Ectodermal cell (in vitro differentiated cells): ENCODE measurements around the gene ZBTB42.
A peak's percentile ranks its signal among the peaks of the same experiment; 100 is the strongest.

Source experiments
- H3K27ac ChIP-seq: 2 replicates; pipeline ENCODE4 v1.7.0; 2013; ENCODE audit warnings: mild to moderate bottlenecking, low read depth, low read length; ENCODE audit not compliant: insufficient read depth, poor library complexity, severe bottlenecking
- H3K27me3 ChIP-seq: 2 replicates; pipeline ENCODE4 v1.7.0; 2013; ENCODE audit warnings: mild to moderate bottlenecking, low read length; ENCODE audit not compliant: insufficient read depth, control insufficient read depth, poor library complexity, severe bottlenecking
- H3K36me3 ChIP-seq: one replicate; pipeline ENCODE4 v1.7.0; 2013; ENCODE audit warnings: low read length; ENCODE audit not compliant: control insufficient read depth, insufficient read depth
- H3K4me1 ChIP-seq: one replicate; pipeline ENCODE4 v1.7.0; 2013; ENCODE audit warnings: low read length; ENCODE audit not compliant: control insufficient read depth, insufficient read depth
- H3K4me3 ChIP-seq: 2 replicates; pipeline ENCODE4 v1.7.0; 2013; ENCODE audit warnings: low read depth, low read length, control low read depth; ENCODE audit not compliant: insufficient read depth
- H3K9me3 ChIP-seq: 2 replicates; pipeline ENCODE4 v1.7.0; 2013; ENCODE audit warnings: mild to moderate bottlenecking, low read length, moderate library complexity; ENCODE audit not compliant: control insufficient read depth
- WGBS, 2 experiments: methylation state at CpG; one replicate each; pipeline ENCODE4 v1.1.7; 2013; ENCODE audit warnings: missing lambda C conversion rate in 2 of 2; 5-methylcytosine and 5-hydroxymethylcytosine counted together

ZBTB42 gene

GRCh38 chr14:104817930-104818713 lies 17.2 kb downstream of the ZBTB42 start:
- no peaks in the 10 kb centered on the region for H3K4me1 ChIP-seq
- no peak overlapping the region for H3K4me3 ChIP-seq
- WGBS, 2 experiments, result 93 to 95% methylated on average over 8 of the region's 8 CpGs

GRCh38 chr14:104818714-104819161 lies 17.8 kb downstream of the ZBTB42 start:
- no peaks in the 10 kb centered on the region for H3K27me3 ChIP-seq
- H3K27ac ChIP-seq, result no peak overlapping the region
- H3K36me3 ChIP-seq, result no peaks in the 10 kb centered on the region
- H3K4me3 ChIP-seq, result no peak overlapping the region
- no peaks in the 10 kb centered on the region for H3K9me3 ChIP-seq
- WGBS, 2 experiments, result 91 to 93% methylated on average over 9 of the region's 9 CpGs
- no peaks in the 10 kb centered on the region for H3K4me1 ChIP-seq

More at GRCh38 chr14:104817930-104818713, 17.2 kb downstream of the ZBTB42 start:
- Histone ChIP-seq H3K27me3 (no peaks in the 10 kb centered on the region), H3K27ac (no peak overlapping the region), H3K9me3 (no peaks in the 10 kb centered on the region), H3K36me3 (no peaks in the 10 kb centered on the region)

- Histone ChIP-seq H3K9me3 (no peaks in the 10 kb centered on the region), H3K4me1 (no peaks in the 10 kb centered on the region), H3K4me3 (no peak overlapping the region), H3K27me3 (peaks cover 4% of the 10 kb centered on the region), H3K27ac (no peak overlapping the region), H3K36me3 (no peaks in the 10 kb centered on the region)
- WGBS, 2 experiments, result 93 to 94% methylated on average over 12 of the region's 12 CpGs
These were observed 18.5 kb downstream of the ZBTB42 start for GRCh38 chr14:104819361-104819781.

GRCh38 chr14:104820669-104821228 lies 19.8 kb downstream of the ZBTB42 start:
- Histone ChIP-seq H3K36me3 (no peaks in the 10 kb centered on the region), H3K27ac (no peak overlapping the region), H3K4me1 (no peaks in the 10 kb centered on the region), H3K27me3 (peaks cover 18% of the 10 kb centered on the region), H3K9me3 (no peaks in the 10 kb centered on the region), H3K4me3 (no peak overlapping the region)
- WGBS, 2 experiments, result 41 to 43% methylated on average over 22 of the region's 22 CpGs

- H3K4me3 ChIP-seq, result no peak overlapping the region
- no peaks in the 10 kb centered on the region for H3K9me3 ChIP-seq
- no peak overlapping the region for H3K27ac ChIP-seq
- 90 to 92% methylated on average over 23 of the region's 23 CpGs for WGBS, 2 experiments
- no peaks in the 10 kb centered on the region for H3K4me1 ChIP-seq
- no peaks in the 10 kb centered on the region for H3K36me3 ChIP-seq
- H3K27me3 ChIP-seq, result peaks cover 24% of the 10 kb centered on the region
These were observed 20.5 kb downstream of the ZBTB42 start for GRCh38 chr14:104821229-104821945.

- Histone ChIP-seq H3K9me3 (no peaks in the 10 kb centered on the region), H3K4me1 (peaks cover 1% of the 10 kb centered on the region), H3K27ac (no peak overlapping the region), H3K36me3 (no peaks in the 10 kb centered on the region), H3K4me3 (no peak overlapping the region), H3K27me3 (peaks cover 29% of the 10 kb centered on the region)
- WGBS, 2 experiments, result 89% methylated on average over 27 of the region's 27 CpGs
These were observed 21.2 kb downstream of the ZBTB42 start for GRCh38 chr14:104821971-104822608.

GRCh38 chr14:104822821-104823615 lies 22.1 kb downstream of the ZBTB42 start:
- no peaks in the 10 kb centered on the region for H3K9me3 ChIP-seq
- H3K4me1 ChIP-seq, result peaks cover 6% of the 10 kb centered on the region
- H3K36me3 ChIP-seq, result no peaks in the 10 kb centered on the region
- peaks cover 35% of the 10 kb centered on the region for H3K27me3 ChIP-seq
- H3K4me3 ChIP-seq, result no peak overlapping the region
- WGBS, 2 experiments, result 88% methylated on average over 22 of the region's 22 CpGs
- H3K27ac ChIP-seq, result no peak overlapping the region

GRCh38 chr14:104824353-104824997 lies 23.6 kb downstream of the ZBTB42 start:
- no peak overlapping the region for H3K27ac ChIP-seq
- H3K4me3 ChIP-seq, result no peak overlapping the region
- H3K9me3 ChIP-seq, result no peaks in the 10 kb centered on the region
- H3K4me1 ChIP-seq, result peaks cover 6% of the 10 kb centered on the region
- peaks cover 35% of the 10 kb centered on the region for H3K27me3 ChIP-seq
- no peaks in the 10 kb centered on the region for H3K36me3 ChIP-seq
- 94 to 96% methylated on average over 2 of the region's 2 CpGs for WGBS, 2 experiments

GRCh38 chr14:104826189-104826860 lies 25.4 kb downstream of the ZBTB42 start:
- Histone ChIP-seq H3K4me3 (peak overlapping the region; percentile 57), H3K4me1 (peaks cover 6% of the 10 kb centered on the region), H3K27me3 (peaks cover 35% of the 10 kb centered on the region), H3K9me3 (no peaks in the 10 kb centered on the region), H3K27ac (no peak overlapping the region), H3K36me3 (no peaks in the 10 kb centered on the region)
- 0 to 1% methylated on average over 54 of the region's 54 CpGs for WGBS, 2 experiments
